Spleen (tissue), 7 donors: ENCODE results near the gene DIP2A.

Experiments
- CTCF ChIP-seq, 11 experiments: fragments of 200-600 bp in 7 of 11; fragments of 450-650 bp in 4 of 11; sonication (generic) in 4 of 11; IDR thresholded peaks in 8 of 11; conservative IDR thresholded peaks in 3 of 11; 1 replicate in 7 of 11; 2 replicates in 4 of 11; pipeline versions ENCODE4 v1.4.0 to v1.8.0; 2016 to 2021; ENCODE audit warnings: antibody characterized with exemption in 11 of 11, inconsistent platforms in 4 of 11, mild to moderate bottlenecking in 1 of 11
- POLR2A ChIP-seq, 3 donors: fragments of 450-650 bp; IDR thresholded peaks; one replicate each; pipeline ENCODE4 v1.5.1; 2017; ENCODE audit warnings: antibody characterized with exemption in 3 of 3, mild to moderate bottlenecking in 1 of 3
- POLR2AphosphoS5 ChIP-seq, 3 donors: sonication (generic); formaldehyde crosslinking; IDR thresholded peaks; one replicate each; pipeline ENCODE4 v1.5.1; 2017; ENCODE audit warnings: antibody characterized with exemption in 3 of 3
- donor health status: DM: no; HTN: no; CAD: no; lungs with moderate emphysema.
- donor health status: DM: no; HTN: no; CAD: no.
- donor health status: DM: no; HTN: no; CAD: no.

GRCh38 chr21:46618738-46619379 lies 160.2 kb downstream of the DIP2A start:
- TF ChIP-seq CTCF (IDR thresholded peaks at IDR 0.05 in 8 of 11, conservative IDR thresholded peaks at IDR 0.05 in 3 of 11), result no peak
- no peak for TF ChIP-seq POLR2A (IDR thresholded peaks at IDR 0.05)
- TF ChIP-seq POLR2AphosphoS5 (IDR thresholded peaks at IDR 0.05), result no peak
